GM19035 (cell line): Measurements from ENCODE around the gene NDUFV1.
"Not testable (repeated sequence)": the region's sequence is repeated elsewhere in the genome, so short reads cannot be mapped to it uniquely, and the experiment has no call there.

Experiments
- ATAC-seq: cut with Tn5 transposase; IDR thresholded peaks from one replicate; pipeline ENCODE4 v1.9.1; 2021; ENCODE audit not compliant: unreplicated experiment

NDUFV1 gene

GRCh38 chr11:67606492-67607295, at the start of gene NDUFV1:
NDUFV1 (plus strand) TSS chr11:67606936; CDS start chr11:67607005, 69 bp downstream.
- peak; percentile 92 for ATAC-seq

- ATAC-seq = peak; percentile 43
Observed at GRCh38 chr11:67558084-67558772, 48.5 kb upstream of the NDUFV1 start.

- ATAC-seq = peak; percentile 66
Observed at GRCh38 chr11:67561971-67562619, 44.6 kb upstream of the NDUFV1 start.

- ATAC-seq = no peak
Observed at GRCh38 chr11:67562963-67563704, 43.6 kb upstream of the NDUFV1 start.

- not testable (repeated sequence) for ATAC-seq
Observed at GRCh38 chr11:67563705-67564114, 43.0 kb upstream of the NDUFV1 start.

GRCh38 chr11:67564230-67564629, 42.5 kb upstream of the NDUFV1 start:
- ATAC-seq = no peak

GRCh38 chr11:67571443-67571842, 35.3 kb upstream of the NDUFV1 start:
- ATAC-seq = no peak

GRCh38 chr11:67572305-67572704, 34.4 kb upstream of the NDUFV1 start:
- no peak for ATAC-seq

GRCh38 chr11:67572747-67573419, 33.9 kb upstream of the NDUFV1 start:
- no peak for ATAC-seq

GRCh38 chr11:67574938-67575337, 31.8 kb upstream of the NDUFV1 start:
- ATAC-seq = no peak

GRCh38 chr11:67576735-67577475, 29.8 kb upstream of the NDUFV1 start:
- no peak for ATAC-seq

GRCh38 chr11:67577951-67578350, 28.8 kb upstream of the NDUFV1 start:
- ATAC-seq = no peak

GRCh38 chr11:67581469-67581868, 25.3 kb upstream of the NDUFV1 start:
- no peak for ATAC-seq

- ATAC-seq = no peak
Observed at GRCh38 chr11:67582011-67582410, 24.7 kb upstream of the NDUFV1 start.

GRCh38 chr11:67583247-67584204, 23.2 kb upstream of the NDUFV1 start, which contains the start of gene GSTP1:
GSTP1 (plus strand) TSS chr11:67583812; CDS start chr11:67583844, 32 bp downstream.
- ATAC-seq = peak; percentile 51

- ATAC-seq = no peak
Observed at GRCh38 chr11:67584205-67584880, 22.4 kb upstream of the NDUFV1 start.

- ATAC-seq = no peak
Observed at GRCh38 chr11:67584881-67585873, 21.6 kb upstream of the NDUFV1 start.
